Brain microvascular endothelial cell (primary cell): ENCODE measurements around the gene SPAG16.

ENCODE experiments used
- DNase-seq: peaks from one replicate; pipeline ENCODE4 v3.0.0-alpha.2; 2020
- H3K27ac ChIP-seq: fragments of 250-450 bp; sonication (Bioruptor Pico); 2 replicates; pipeline ENCODE4 v1.5.1; 2020; ENCODE audit warnings: mild to moderate bottlenecking, moderate library complexity
- H3K27me3 ChIP-seq: fragments of 250-450 bp; sonication (Bioruptor Pico); replicated peaks from 2 replicates; pipeline ENCODE4 v1.5.1; 2020; ENCODE audit warnings: mild to moderate bottlenecking
- H3K36me3 ChIP-seq: fragments of 250-450 bp; sonication (Bioruptor Pico); replicated peaks from 2 replicates; pipeline ENCODE4 v1.5.1; 2020; ENCODE audit warnings: mild to moderate bottlenecking
- H3K4me3 ChIP-seq: 2 replicates; pipeline ENCODE4 v1.5.1; 2011; ENCODE audit warnings: low read depth, mild to moderate bottlenecking, control low read depth, low read length, moderate library complexity
- in situ Hi-C: cut with HindIII; loops from 2 replicates; pipeline ENCODE4 v1.10.0; 2017; ENCODE audit warnings: low sequenced_read_pairs, low pct_ligation_motif_present
- TF ChIP-seq, protein P1 (sequence below): IDR thresholded peaks from 2 replicates; pipeline ENCODE4 v1.5.1; 2011; ENCODE audit warnings: low read depth, mild to moderate bottlenecking, moderate library complexity, low read length, control low read depth, inconsistent platforms; ENCODE audit errors: missing control alignments

The SPAG16 gene

GRCh38 chr2:213544940-213545339 lies 260.7 kb downstream of the SPAG16 start:
- TF ChIP-seq, protein P1, sequence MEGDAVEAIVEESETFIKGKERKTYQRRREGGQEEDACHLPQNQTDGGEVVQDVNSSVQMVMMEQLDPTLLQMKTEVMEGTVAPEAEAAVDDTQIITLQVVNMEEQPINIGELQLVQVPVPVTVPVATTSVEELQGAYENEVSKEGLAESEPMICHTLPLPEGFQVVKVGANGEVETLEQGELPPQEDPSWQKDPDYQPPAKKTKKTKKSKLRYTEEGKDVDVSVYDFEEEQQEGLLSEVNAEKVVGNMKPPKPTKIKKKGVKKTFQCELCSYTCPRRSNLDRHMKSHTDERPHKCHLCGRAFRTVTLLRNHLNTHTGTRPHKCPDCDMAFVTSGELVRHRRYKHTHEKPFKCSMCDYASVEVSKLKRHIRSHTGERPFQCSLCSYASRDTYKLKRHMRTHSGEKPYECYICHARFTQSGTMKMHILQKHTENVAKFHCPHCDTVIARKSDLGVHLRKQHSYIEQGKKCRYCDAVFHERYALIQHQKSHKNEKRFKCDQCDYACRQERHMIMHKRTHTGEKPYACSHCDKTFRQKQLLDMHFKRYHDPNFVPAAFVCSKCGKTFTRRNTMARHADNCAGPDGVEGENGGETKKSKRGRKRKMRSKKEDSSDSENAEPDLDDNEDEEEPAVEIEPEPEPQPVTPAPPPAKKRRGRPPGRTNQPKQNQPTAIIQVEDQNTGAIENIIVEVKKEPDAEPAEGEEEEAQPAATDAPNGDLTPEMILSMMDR = no peak
- DNase-seq = no peak
- Histone ChIP-seq H3K36me3 (no peaks in the 10 kb centered on the region), H3K27ac (no peak overlapping the region), H3K4me3 (no peak overlapping the region), H3K27me3 (no peaks in the 10 kb centered on the region)
- in situ Hi-C loops = no loop called here

DNA sequence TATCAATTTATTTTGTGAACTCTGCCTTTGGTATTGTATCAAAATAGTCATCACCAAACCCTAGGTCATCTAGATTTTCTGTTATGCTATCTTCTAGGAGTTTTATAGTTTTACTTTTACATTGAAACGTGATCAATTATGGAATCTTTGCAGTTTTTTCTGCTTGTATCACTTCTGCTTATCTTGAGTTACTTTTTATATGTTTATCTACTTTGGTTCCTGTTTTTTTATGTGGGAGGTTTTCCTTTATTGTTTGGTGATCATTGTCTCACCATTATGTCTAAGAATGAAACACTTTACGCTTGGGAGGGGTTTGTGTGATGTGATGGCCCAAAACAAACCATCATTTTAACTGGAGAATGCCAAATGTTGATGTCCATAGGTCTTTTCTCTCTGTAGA lies 261.2 kb downstream of the SPAG16 start:
- H3K27ac ChIP-seq = no peak overlapping the region
- DNase-seq = no peak
- in situ Hi-C loops = no loop called here

GRCh38 chr2:213545964-213546475 lies 261.8 kb downstream of the SPAG16 start:
- in situ Hi-C loops = no loop called here
- Histone ChIP-seq H3K27me3 (no peaks in the 10 kb centered on the region), H3K27ac (no peak overlapping the region), H3K36me3 (no peaks in the 10 kb centered on the region), H3K4me3 (no peak overlapping the region)
- no peak for DNase-seq
- TF ChIP-seq, protein P1 = no peak

More for the DNA sequence above, 261.2 kb downstream of the SPAG16 start:
- Histone ChIP-seq H3K4me3 (no peak overlapping the region), H3K27me3 (no peaks in the 10 kb centered on the region), H3K36me3 (no peaks in the 10 kb centered on the region)
- TF ChIP-seq, protein P1 = no peak

GRCh38 chr2:213551526-213551925 lies 267.3 kb downstream of the SPAG16 start:
- H3K36me3 ChIP-seq = no peaks in the 10 kb centered on the region
- in situ Hi-C loops = no loop called here
- no peak overlapping the region for H3K4me3 ChIP-seq
- TF ChIP-seq, protein P1 = no peak
- no peak for DNase-seq
- no peaks in the 10 kb centered on the region for H3K27me3 ChIP-seq
- no peak overlapping the region for H3K27ac ChIP-seq

DNA sequence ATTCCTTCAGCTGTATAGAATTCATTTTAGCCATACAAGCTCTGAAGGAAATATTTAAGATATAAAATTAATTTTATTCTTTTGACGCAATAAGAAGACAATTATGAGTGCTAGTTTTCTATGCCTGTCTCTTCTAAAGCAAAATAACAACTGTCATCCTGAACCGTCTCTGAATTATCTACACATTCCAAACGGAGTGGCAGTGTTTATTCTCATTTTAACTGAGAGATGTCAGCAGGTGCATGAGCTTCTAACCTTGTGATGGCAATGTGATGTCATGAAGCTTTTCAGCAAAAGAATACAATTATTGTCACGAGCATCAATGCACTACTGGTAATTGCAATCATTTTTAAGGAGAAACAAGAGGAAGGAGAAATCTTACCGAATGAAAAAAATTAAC lies 274.8 kb downstream of the SPAG16 start:
- H3K36me3 ChIP-seq = no peaks in the 10 kb centered on the region
- H3K27me3 ChIP-seq = no peaks in the 10 kb centered on the region
- TF ChIP-seq, protein P1 = no peak
- H3K4me3 ChIP-seq = no peak overlapping the region
- in situ Hi-C loops = no loop called here
- DNase-seq = no peak
- H3K27ac ChIP-seq = no peak overlapping the region

DNA sequence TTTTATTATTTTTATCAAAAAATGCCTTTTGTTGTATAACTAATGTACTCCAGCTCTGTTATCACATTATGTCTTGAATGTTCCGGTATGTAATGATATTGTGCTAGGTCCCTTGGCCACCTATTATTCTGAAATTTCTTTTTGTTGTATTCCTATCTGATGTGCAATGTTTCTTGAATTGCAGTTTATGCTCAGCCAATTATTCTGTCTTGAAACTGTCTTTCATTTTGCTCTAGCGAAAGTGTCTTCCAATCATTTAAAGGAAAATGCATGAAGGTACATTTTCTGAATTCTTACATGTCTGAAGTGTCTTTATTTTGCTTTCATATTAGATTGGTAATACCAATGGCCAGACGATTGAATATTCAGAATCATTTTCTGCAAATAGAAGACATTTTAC lies 277.5 kb downstream of the SPAG16 start:
- TF ChIP-seq, protein P1 = no peak
- in situ Hi-C loops = no loop called here
- H3K27ac ChIP-seq = no peak overlapping the region

More for the DNA sequence above, 277.5 kb downstream of the SPAG16 start:
- Histone ChIP-seq H3K27me3 (no peaks in the 10 kb centered on the region), H3K4me3 (no peak overlapping the region), H3K36me3 (no peaks in the 10 kb centered on the region)
- no peak for DNase-seq
